Right lung (tissue), 5 donors: Measurements from ENCODE around the gene SLC13A3. TPM values are rescaled to one million over a fixed set of nuclear protein-coding genes. Genes with fewer than 3 reads are reported as not detected.

ENCODE experiments used
- DNase-seq, 2 donors: peaks; one replicate each; pipeline ENCODE4 v3.0.0-alpha.2; 2013
- polyA plus RNA-seq, 5 donors: library from polyadenylated mRNA; unstranded; fragments of 120-200 nt; gene quantifications; one replicate each; pipeline versions ENCODE4 v1.2.1 to v1.2.3, GENCODE V29; 2013; ENCODE audit warnings: inconsistent platforms in 1 of 5, low replicate concordance in 1 of 5; ENCODE audit not compliant: insufficient read length in 5 of 5, insufficient read depth in 1 of 5

SLC13A3 gene
- polyA plus RNA-seq, 5 donors: 6.2 to 11.2 (median 7.8) TPM

GRCh38 chr20:46637427-46638133, 13.7 kb downstream of the SLC13A3 start:
- DNase-seq: no peak

- no peak for DNase-seq
These were observed 14.2 kb downstream of the SLC13A3 start for GRCh38 chr20:46637020-46637419.

- no peak for DNase-seq
These were observed 14.7 kb downstream of the SLC13A3 start for GRCh38 chr20:46636514-46636913.

- no peak for DNase-seq
These were observed 15.6 kb downstream of the SLC13A3 start for GRCh38 chr20:46635514-46636136.

GRCh38 chr20:46634528-46634927, 16.7 kb downstream of the SLC13A3 start:
- DNase-seq: no peak

- DNase-seq: no peak
These were observed 19.3 kb downstream of the SLC13A3 start for GRCh38 chr20:46631874-46632446.

- DNase-seq: no peak
These were observed 19.9 kb downstream of the SLC13A3 start for GRCh38 chr20:46631212-46631869.

GRCh38 chr20:46630306-46630705, 21.0 kb downstream of the SLC13A3 start:
- no peak for DNase-seq

- no peak for DNase-seq
These were observed 21.9 kb downstream of the SLC13A3 start for GRCh38 chr20:46629341-46629740.

- no peak for DNase-seq
These were observed 24.0 kb downstream of the SLC13A3 start for GRCh38 chr20:46627234-46627633.

- no peak for DNase-seq
These were observed 24.5 kb downstream of the SLC13A3 start for GRCh38 chr20:46626758-46627157.

GRCh38 chr20:46625875-46626373, 25.3 kb downstream of the SLC13A3 start:
- no peak for DNase-seq

GRCh38 chr20:46624946-46625345, 26.3 kb downstream of the SLC13A3 start:
- no peak for DNase-seq

- DNase-seq: no peak
These were observed 29.1 kb downstream of the SLC13A3 start for GRCh38 chr20:46622165-46622564.

GRCh38 chr20:46621492-46621891, 29.8 kb downstream of the SLC13A3 start:
- no peak for DNase-seq

GRCh38 chr20:46619445-46619844, 31.8 kb downstream of the SLC13A3 start:
- no peak for DNase-seq

GRCh38 chr20:46618316-46619100, 32.8 kb downstream of the SLC13A3 start:
- no peak for DNase-seq

GRCh38 chr20:46614503-46614902, 36.8 kb downstream of the SLC13A3 start:
- DNase-seq: no peak

- DNase-seq: no peak
These were observed 41.1 kb downstream of the SLC13A3 start for GRCh38 chr20:46610145-46610544.

GRCh38 chr20:46609043-46609442, 42.2 kb downstream of the SLC13A3 start:
- DNase-seq: no peak

GRCh38 chr20:46607849-46608497, 43.3 kb downstream of the SLC13A3 start:
- no peak for DNase-seq
